Mesothelial cell of epicardium (in vitro differentiated cells): ENCODE data around the gene CACTIN. TPM values are rescaled to one million over a fixed set of nuclear protein-coding genes. Genes with fewer than 3 reads are reported as not detected.

Source experiments
- DNase-seq, 2 experiments: peaks; one replicate each; pipeline ENCODE4 v3.0.0; 2021; ENCODE audit warnings: low spot score in 2 of 2; ENCODE audit not compliant: unreplicated experiment in 2 of 2
- H3K27ac Mint-ChIP-seq: 2 replicates; pipeline ENCODE4 v1.8.0; 2021; ENCODE audit warnings: mixed read lengths
- H3K27me3 Mint-ChIP-seq: 2 replicates; pipeline ENCODE4 v1.8.0; 2021; ENCODE audit warnings: low read depth, mixed read lengths
- H3K36me3 Mint-ChIP-seq: 2 replicates; pipeline ENCODE4 v1.8.0; 2021; ENCODE audit warnings: mixed read lengths
- H3K4me1 Mint-ChIP-seq: 2 replicates; pipeline ENCODE4 v1.8.0; 2021; ENCODE audit warnings: mixed read lengths
- H3K4me3 Mint-ChIP-seq: 2 replicates; pipeline ENCODE4 v1.8.0; 2021; ENCODE audit warnings: mild to moderate bottlenecking, moderate library complexity, mixed read lengths
- H3K9me3 Mint-ChIP-seq: 2 replicates; pipeline ENCODE4 v1.8.0; 2021; ENCODE audit warnings: mixed read lengths
- CTCF ChIP-seq: fragments of 200-600 bp; sonication (generic); IDR thresholded peaks from one replicate; pipeline ENCODE4 v1.5.0; 2021; ENCODE audit warnings: antibody characterized with exemption; ENCODE audit not compliant: unreplicated experiment
- total RNA-seq: library from RNA; stranded (reverse); gene quantifications from 3 replicates; pipeline ENCODE4 v1.2.1, GENCODE V29; 2021

CACTIN gene
- total RNA-seq, 1 donor from 2014 or later: 39.2 TPM

- Mint-ChIP-seq H3K9me3 (no peaks in the 10 kb centered on the region), H3K36me3 (peaks cover 5% of the 10 kb centered on the region), H3K27me3 (no peaks in the 10 kb centered on the region), H3K4me3 (no peak overlapping the region), H3K27ac (no peak overlapping the region), H3K4me1 (no peaks in the 10 kb centered on the region)
- DNase-seq: no peak
- no peak for TF ChIP-seq CTCF
These were observed 9.1 kb downstream of the CACTIN start for GRCh38 chr19:3617463-3617862.

GRCh38 chr19:3615524-3616135, 11.0 kb downstream of the CACTIN start:
- no peak overlapping the region for H3K27ac Mint-ChIP-seq
- no peaks in the 10 kb centered on the region for H3K9me3 Mint-ChIP-seq
- no peak overlapping the region for H3K4me3 Mint-ChIP-seq
- TF ChIP-seq CTCF: no peak
- DNase-seq: no peak
- H3K36me3 Mint-ChIP-seq: peaks cover 7% of the 10 kb centered on the region
- H3K4me1 Mint-ChIP-seq: no peaks in the 10 kb centered on the region
- H3K27me3 Mint-ChIP-seq: no peaks in the 10 kb centered on the region

GRCh38 chr19:3614858-3615505, 11.6 kb downstream of the CACTIN start:
- no peak for DNase-seq
- Mint-ChIP-seq H3K4me1 (no peaks in the 10 kb centered on the region), H3K9me3 (no peaks in the 10 kb centered on the region), H3K4me3 (no peak overlapping the region), H3K36me3 (peaks cover 7% of the 10 kb centered on the region), H3K27me3 (no peaks in the 10 kb centered on the region), H3K27ac (no peak overlapping the region)
- no peak for TF ChIP-seq CTCF

GRCh38 chr19:3613818-3614661, 12.6 kb downstream of the CACTIN start:
- Mint-ChIP-seq H3K27me3 (no peaks in the 10 kb centered on the region), H3K27ac (no peak overlapping the region), H3K4me3 (no peak overlapping the region), H3K36me3 (peaks cover 7% of the 10 kb centered on the region), H3K9me3 (no peaks in the 10 kb centered on the region), H3K4me1 (no peaks in the 10 kb centered on the region)
- DNase-seq: no peak
- TF ChIP-seq CTCF: no peak

GRCh38 chr19:3612901-3613741, 13.5 kb downstream of the CACTIN start:
- peaks cover 7% of the 10 kb centered on the region for H3K36me3 Mint-ChIP-seq
- H3K27me3 Mint-ChIP-seq: peaks cover 1% of the 10 kb centered on the region
- TF ChIP-seq CTCF: no peak
- H3K4me1 Mint-ChIP-seq: peaks cover 1% of the 10 kb centered on the region
- H3K9me3 Mint-ChIP-seq: no peaks in the 10 kb centered on the region
- H3K27ac Mint-ChIP-seq: no peak overlapping the region
- DNase-seq: no peak
- no peak overlapping the region for H3K4me3 Mint-ChIP-seq
